GM12801 (cell line): ENCODE results near the gene NOL3.

Source experiments
- TF ChIP-seq, protein P1 (sequence below): IDR thresholded peaks from one replicate; pipeline ENCODE4 v1.5.1; 2011; ENCODE audit warnings: control low read depth; ENCODE audit not compliant: insufficient read length; ENCODE audit errors: extremely low read depth

Gene NOL3

DNA sequence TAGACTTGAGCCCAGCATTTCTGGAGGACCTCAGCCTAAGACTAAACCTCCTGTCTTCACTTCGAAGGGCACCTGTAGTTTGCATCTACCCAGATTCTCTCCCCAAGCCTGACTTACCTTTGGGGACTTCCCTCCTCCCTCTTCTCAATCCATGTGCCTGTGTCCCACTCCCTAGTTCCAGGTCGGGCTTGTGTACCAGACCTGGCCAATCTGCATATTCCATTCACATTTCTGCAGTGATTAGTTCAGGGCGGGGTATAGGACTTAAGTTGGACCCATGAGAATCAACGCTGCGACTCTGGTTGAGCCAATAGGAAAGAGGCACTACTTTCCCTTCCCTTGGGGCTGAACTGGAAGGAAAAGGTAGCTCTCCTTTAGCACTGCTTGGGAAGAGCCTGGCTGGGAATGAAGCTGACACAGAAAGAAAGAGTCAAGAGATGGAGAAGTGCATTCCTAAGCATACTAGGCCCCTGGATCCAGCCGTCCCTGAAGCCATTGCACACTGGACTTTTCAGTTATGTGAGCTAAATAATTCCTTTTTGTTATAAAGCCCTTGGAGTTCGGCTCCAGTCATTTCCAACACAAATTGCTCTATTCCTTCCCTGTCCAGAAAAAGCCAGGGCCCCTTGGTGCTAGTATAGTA is 13.1 kb upstream of the NOL3 start:
- TF ChIP-seq, protein P1, sequence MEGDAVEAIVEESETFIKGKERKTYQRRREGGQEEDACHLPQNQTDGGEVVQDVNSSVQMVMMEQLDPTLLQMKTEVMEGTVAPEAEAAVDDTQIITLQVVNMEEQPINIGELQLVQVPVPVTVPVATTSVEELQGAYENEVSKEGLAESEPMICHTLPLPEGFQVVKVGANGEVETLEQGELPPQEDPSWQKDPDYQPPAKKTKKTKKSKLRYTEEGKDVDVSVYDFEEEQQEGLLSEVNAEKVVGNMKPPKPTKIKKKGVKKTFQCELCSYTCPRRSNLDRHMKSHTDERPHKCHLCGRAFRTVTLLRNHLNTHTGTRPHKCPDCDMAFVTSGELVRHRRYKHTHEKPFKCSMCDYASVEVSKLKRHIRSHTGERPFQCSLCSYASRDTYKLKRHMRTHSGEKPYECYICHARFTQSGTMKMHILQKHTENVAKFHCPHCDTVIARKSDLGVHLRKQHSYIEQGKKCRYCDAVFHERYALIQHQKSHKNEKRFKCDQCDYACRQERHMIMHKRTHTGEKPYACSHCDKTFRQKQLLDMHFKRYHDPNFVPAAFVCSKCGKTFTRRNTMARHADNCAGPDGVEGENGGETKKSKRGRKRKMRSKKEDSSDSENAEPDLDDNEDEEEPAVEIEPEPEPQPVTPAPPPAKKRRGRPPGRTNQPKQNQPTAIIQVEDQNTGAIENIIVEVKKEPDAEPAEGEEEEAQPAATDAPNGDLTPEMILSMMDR, result no peak

DNA sequence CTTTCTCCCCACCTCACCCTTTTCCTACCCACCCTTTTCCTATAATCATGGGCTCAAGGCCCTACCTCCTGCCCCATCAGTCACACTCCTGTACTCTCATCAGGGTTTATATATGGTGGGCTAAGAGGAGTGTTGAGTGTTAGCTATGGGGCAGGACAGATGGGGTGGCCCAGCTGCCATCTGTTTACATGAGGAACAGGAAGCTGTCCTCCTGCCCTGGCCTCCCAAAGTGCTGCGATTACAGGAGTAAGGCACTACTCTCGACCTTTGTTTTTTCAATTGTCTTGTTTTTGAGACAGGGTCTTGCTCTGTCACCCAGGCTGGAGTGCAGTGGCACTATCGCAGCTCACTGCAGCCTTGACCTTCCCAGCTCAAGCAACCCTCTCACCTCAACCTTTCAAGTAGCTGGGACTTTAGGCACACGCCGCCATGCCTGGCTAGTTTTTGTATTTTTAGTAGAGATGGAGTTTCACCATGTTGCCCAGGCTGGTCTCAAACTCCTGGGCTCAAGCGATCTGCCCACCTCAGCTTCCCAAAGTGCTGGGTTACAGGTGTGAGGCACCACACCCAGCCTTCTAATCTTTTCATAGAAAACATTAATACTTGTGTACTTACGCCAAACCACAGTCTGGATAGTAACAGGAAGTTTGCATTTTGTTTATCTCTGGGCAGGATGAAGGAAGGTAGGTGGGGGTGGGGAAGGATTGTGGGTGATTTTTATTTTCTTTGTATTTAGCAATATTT is 12.3 kb upstream of the NOL3 start:
- TF ChIP-seq, protein P1, result no peak

DNA sequence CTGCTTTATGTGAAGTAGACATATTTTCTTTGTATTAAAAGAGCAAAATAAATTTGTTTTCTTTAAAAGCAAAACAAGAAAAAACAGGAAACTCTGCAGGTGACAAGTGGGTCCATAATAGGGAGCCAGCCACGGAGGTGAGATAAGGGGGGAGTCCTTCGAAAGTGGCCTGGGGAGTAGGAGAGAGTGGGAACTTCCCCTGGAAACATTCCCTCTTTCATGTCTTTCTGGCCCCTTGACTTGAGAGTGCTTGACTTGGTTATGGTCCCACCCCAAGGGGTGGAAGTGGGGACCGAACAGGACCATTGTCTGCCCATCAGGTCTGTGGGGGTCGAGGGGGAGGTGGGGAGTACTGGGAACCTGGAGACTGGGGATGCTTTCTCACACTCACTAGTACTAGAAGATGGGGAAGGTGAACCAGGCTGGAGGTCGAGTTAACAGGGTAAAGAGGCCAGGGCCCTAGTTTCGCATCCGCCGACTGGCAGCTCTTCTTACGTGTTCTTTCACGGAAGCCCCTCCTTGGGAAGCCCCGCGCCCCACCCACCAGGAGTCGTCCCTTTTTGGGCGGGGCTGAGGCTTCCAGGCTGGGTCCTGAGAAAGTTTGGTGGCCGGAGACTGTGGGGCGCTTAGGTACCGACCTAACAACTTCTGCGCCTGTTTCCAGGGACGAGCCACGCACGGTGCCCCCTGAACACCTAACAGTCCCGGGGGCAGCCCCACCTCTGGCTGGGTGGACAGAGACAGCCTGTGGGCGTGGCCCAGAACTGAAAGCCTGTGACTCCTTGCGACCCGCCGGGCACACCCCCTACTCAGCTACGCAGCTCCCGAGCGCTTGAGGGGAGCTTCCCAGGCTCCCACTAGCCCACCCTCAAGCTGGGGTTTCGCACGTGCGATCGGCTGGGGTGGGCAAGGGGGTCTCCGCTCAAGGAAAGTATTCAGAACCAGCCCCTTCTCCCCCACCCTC is 11.4 kb upstream of the NOL3 start:
- TF ChIP-seq, protein P1, result no peak

DNA sequence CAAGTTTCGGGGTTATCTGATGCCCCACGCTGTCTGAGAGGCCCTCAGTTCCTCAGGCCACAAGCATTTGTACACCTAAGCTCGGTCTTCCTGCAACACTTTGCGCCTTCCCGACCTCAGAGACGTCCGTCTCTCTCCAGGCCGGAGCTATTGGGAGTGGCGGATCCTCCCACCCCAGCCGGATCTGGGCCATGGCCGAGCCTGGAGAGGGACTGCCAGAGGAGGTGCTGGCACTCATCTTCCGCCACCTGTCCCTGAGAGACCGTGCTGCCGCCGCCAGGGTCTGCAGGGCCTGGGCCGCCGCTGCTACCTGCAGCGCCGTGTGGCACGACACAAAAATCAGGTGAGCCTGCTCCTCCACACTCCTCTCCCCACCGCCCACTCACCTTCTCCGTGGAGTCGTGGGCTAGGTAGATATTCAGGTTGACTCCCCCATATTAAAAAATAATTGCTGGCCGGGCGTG is 8.7 kb upstream of the NOL3 start:
- TF ChIP-seq, protein P1, result no peak

DNA sequence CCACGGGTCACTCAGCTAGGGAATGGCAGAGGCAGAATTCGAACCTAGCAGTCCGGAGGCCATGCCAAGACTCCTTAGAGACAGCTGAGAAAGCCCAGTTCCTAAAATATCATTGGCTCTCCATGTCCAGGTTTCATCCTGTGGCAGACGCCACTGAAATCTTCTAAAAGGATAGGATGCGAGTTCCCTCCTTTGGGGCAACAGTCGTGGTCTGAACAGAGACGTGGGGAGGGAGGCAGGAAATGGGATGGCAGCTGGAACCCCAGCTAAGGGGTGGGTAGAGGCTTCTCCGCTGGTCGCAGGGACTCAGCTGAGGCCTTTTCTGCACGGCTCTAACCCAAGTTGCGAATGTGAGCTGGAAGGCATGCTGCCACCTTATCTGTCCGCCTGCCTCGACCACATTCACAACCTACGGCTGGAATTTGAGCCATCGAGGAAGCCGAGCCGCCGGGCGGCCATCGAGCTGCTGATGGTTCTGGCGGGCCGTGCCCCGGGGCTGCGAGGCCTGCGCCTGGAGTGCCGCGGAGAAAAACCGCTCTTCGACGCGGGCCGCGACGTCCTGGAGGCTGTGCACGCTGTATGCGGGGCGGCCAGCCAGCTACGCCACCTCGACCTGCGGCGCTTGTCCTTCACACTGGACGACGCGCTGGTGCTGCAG is 7.7 kb upstream of the NOL3 start:
- TF ChIP-seq, protein P1, result no peak

DNA sequence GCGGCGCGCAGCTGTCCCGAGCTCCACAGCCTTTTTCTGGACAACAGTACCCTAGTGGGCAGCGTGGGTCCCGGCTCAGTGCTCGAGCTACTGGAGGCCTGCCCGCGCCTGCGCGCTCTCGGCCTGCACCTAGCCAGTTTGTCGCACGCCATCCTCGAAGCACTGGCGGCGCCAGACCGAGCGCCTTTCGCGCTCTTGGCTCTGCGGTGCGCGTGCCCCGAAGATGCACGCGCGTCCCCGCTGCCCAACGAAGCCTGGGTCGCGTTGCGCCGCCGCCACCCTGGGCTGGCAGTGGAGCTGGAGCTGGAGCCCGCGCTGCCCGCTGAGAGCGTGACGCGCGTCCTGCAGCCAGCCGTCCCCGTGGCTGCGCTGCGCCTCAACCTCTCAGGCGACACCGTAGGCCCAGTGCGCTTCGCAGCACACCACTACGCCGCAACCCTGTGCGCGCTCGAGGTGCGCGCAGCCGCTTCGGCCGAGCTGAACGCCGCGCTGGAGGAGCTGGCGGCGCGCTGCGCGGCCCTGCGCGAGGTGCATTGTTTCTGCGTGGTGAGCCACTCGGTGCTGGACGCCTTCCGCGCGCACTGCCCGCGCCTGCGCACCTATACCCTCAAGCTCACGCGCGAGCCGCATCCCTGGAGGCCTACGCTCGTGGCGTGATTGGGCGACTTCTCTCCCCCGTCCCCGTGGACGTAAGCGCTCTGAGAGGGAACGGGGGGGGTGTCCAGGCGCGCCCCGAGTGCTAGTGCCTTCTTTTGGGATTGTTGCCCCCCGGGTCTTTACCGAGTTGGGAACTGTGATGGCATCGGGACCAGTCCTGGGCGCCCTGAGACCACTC is 7.0 kb upstream of the NOL3 start:
- TF ChIP-seq, protein P1, result no peak
